Neural cell (in vitro differentiated cells): ENCODE data around the gene TGM5. TPM values are rescaled to one million over a fixed set of nuclear protein-coding genes. Genes with fewer than 3 reads are reported as not detected.

Experiments
- H2AFZ ChIP-seq: fragments of 200-600, 300-800 bp; sonication (generic), shearing (Covaris generic); 2 replicates; pipeline ENCODE4 v1.6.0; 2014; ENCODE audit warnings: low read depth, mild to moderate bottlenecking, antibody characterized with exemption, low read length, moderate library complexity
- H3F3A ChIP-seq: fragments of 200-600 bp; shearing (Covaris generic); 2 replicates; pipeline ENCODE4 v1.6.1; 2016; ENCODE audit warnings: mild to moderate bottlenecking, moderate library complexity, mixed read lengths, antibody characterized with exemption, low read length; ENCODE audit not compliant: insufficient read depth, poor library complexity, severe bottlenecking
- H3K27ac ChIP-seq: fragments of 200-600, 300-800 bp; sonication (generic), shearing (Covaris generic); 2 replicates; pipeline ENCODE4 v1.5.1; 2014; ENCODE audit warnings: mild to moderate bottlenecking, low read length, moderate library complexity
- H3K27me3 ChIP-seq: fragments of 300-800, 200-600 bp; sonication (generic), shearing (Covaris generic); 2 replicates; pipeline ENCODE4 v1.6.0; 2014; ENCODE audit warnings: mild to moderate bottlenecking, low read depth, low read length, moderate library complexity; ENCODE audit not compliant: insufficient read depth
- H3K36me3 ChIP-seq: fragments of 300-800, 200-600 bp; sonication (generic), shearing (Covaris generic); 2 replicates; pipeline ENCODE4 v1.5.1; 2014; ENCODE audit warnings: mild to moderate bottlenecking, antibody characterized with exemption, low read length, moderate library complexity; ENCODE audit not compliant: insufficient read depth
- H3K4me2 ChIP-seq: fragments of 300-800, 200-600 bp; sonication (generic), shearing (Covaris generic); 2 replicates; pipeline ENCODE4 v1.6.0; 2014; ENCODE audit warnings: mild to moderate bottlenecking, low read length
- H3K4me3 ChIP-seq: fragments of 300-800, 200-600 bp; sonication (generic), shearing (Covaris generic); 2 replicates; pipeline ENCODE4 v1.5.1; 2014; ENCODE audit warnings: mild to moderate bottlenecking, low read length, moderate library complexity
- H3K79me2 ChIP-seq: fragments of 200-600 bp; shearing (Covaris generic); replicated peaks from 2 replicates; pipeline ENCODE4 v1.6.0; 2014; ENCODE audit warnings: mild to moderate bottlenecking, low read length, moderate library complexity; ENCODE audit not compliant: insufficient read depth
- H3K9ac ChIP-seq: fragments of 300-800, 200-600 bp; sonication (generic), shearing (Covaris generic); 2 replicates; pipeline ENCODE4 v1.6.1; 2016; ENCODE audit warnings: mild to moderate bottlenecking, low read length, mixed read lengths
- H3K9me2 ChIP-seq: fragments of 200-600 bp; shearing (Covaris generic); 2 replicates; pipeline ENCODE4 v1.6.1; 2016; ENCODE audit warnings: mild to moderate bottlenecking, low read length, mixed read lengths; ENCODE audit not compliant: insufficient read depth
- H3K9me3 ChIP-seq: fragments of 200-600, 300-800 bp; sonication (generic), shearing (Covaris generic); 2 replicates; pipeline ENCODE4 v1.6.1; 2016; ENCODE audit warnings: mild to moderate bottlenecking, mixed run types, low read length, moderate library complexity, mixed read lengths
- H4K20me1 ChIP-seq: fragments of 200-600 bp; shearing (Covaris generic); 2 replicates; pipeline ENCODE4 v1.6.1; 2016; ENCODE audit warnings: mild to moderate bottlenecking, mixed run types; ENCODE audit not compliant: insufficient read depth
- CTCF ChIP-seq: fragments of 450-650 bp; IDR thresholded peaks from 2 replicates; pipeline ENCODE4 v1.5.1; 2014; ENCODE audit warnings: antibody characterized with exemption, mild to moderate bottlenecking, moderate library complexity; ENCODE audit not compliant: poor library complexity, severe bottlenecking
- EP300 ChIP-seq: fragments of 450-650 bp; conservative IDR thresholded peaks from 2 replicates; pipeline ENCODE4 v1.6.1; 2014; ENCODE audit warnings: antibody characterized with exemption, mild to moderate bottlenecking, moderate library complexity; ENCODE audit not compliant: poor library complexity, severe bottlenecking
- EZH2 ChIP-seq: fragments of 200-600, 300-800 bp; shearing (Covaris generic), sonication (generic); IDR thresholded peaks from 2 replicates; pipeline ENCODE4 v1.6.1; 2014; ENCODE audit warnings: antibody characterized with exemption, low read length, borderline replicate concordance, mild to moderate bottlenecking; ENCODE audit not compliant: insufficient read depth, poor library complexity, severe bottlenecking
- MXI1 ChIP-seq: fragments of 450-650 bp; conservative IDR thresholded peaks from 2 replicates; pipeline ENCODE4 v1.6.1; 2014; ENCODE audit warnings: antibody characterized with exemption, mild to moderate bottlenecking; ENCODE audit not compliant: poor library complexity, severe bottlenecking
- POLR2AphosphoS5 ChIP-seq: IDR thresholded peaks from 2 replicates; pipeline ENCODE4 v1.6.1; 2012
- RAD21 ChIP-seq: fragments of 450-650 bp; conservative IDR thresholded peaks from 2 replicates; pipeline ENCODE4 v1.6.1; 2014; ENCODE audit warnings: antibody characterized with exemption, mild to moderate bottlenecking, moderate library complexity
- REST ChIP-seq: IDR thresholded peaks from 2 replicates; pipeline ENCODE4 v1.6.1; 2012; ENCODE audit warnings: borderline replicate concordance
- SMC3 ChIP-seq: fragments of 450-650 bp; conservative IDR thresholded peaks from 2 replicates; pipeline ENCODE4 v1.6.1; 2014; ENCODE audit warnings: antibody characterized with exemption, mild to moderate bottlenecking, moderate library complexity; ENCODE audit not compliant: poor library complexity
- TAF1 ChIP-seq: IDR thresholded peaks from 2 replicates; pipeline ENCODE4 v1.6.1; 2012; ENCODE audit warnings: low read depth
- polyA plus RNA-seq: library from polyadenylated mRNA; depleted of rRNA; stranded (reverse); fragments of >200 nt; gene quantifications from 2 replicates; pipeline ENCODE4 v1.2.3, GENCODE V29; 2014

Gene TGM5
- polyA plus RNA-seq, 1 donor from 2014 or later = not detected

- Histone ChIP-seq H3K4me2 (no peak within 1 kb of the TSS), H3K79me2 (no peaks in the 10 kb centered on the region), H2AFZ (no peak within 1 kb of the TSS), H3K9ac (no peak within 1 kb of the TSS), H3K27ac (no peak within 1 kb of the TSS), H3K4me3 (no peak within 1 kb of the TSS), H3K9me3 (no peaks in the 10 kb centered on the region), H4K20me1 (no peaks in the 10 kb centered on the region), H3K9me2 (no peaks in the 10 kb centered on the region), H3F3A (no peaks in the 10 kb centered on the region), H3K36me3 (no peaks in the 10 kb centered on the region), H3K27me3 (no peaks in the 10 kb centered on the region)
- TF ChIP-seq RAD21 (no peak), REST (no peak), CTCF (no peak), TAF1 (no peak), MXI1 (no peak), EP300 (no peak), EZH2 (no peak), POLR2AphosphoS5 (no peak), SMC3 (no peak)
Observed at GRCh38 chr15:43302205-43302817, 35.6 kb upstream of the TGM5 start, which contains the start of gene TGM7. Gene TGM7 (minus strand): TSS chr15:43302255.

GRCh38 chr15:43299884-43300283 lies 33.2 kb upstream of the TGM5 start:
- no peak overlapping the region for H3K4me2 ChIP-seq
- no peaks in the 10 kb centered on the region for H3K9me2 ChIP-seq
- H3K36me3 ChIP-seq = no peaks in the 10 kb centered on the region
- TF ChIP-seq TAF1 (no peak), RAD21 (no peak), EP300 (no peak), MXI1 (no peak), SMC3 (no peak), REST (no peak)
- no peaks in the 10 kb centered on the region for H3K79me2 ChIP-seq
- no peak overlapping the region for H3K4me3 ChIP-seq
- no peak overlapping the region for H3K9ac ChIP-seq
- H2AFZ ChIP-seq = no peak overlapping the region
- no peak overlapping the region for H3K27ac ChIP-seq
- no peaks in the 10 kb centered on the region for H3K27me3 ChIP-seq
- H3K9me3 ChIP-seq = no peaks in the 10 kb centered on the region
- H4K20me1 ChIP-seq = no peaks in the 10 kb centered on the region
- no peaks in the 10 kb centered on the region for H3F3A ChIP-seq
